ENCODE data around the gene LRRC4C. TPM values are rescaled to one million over a fixed set of nuclear protein-coding genes. Genes with fewer than 3 reads are reported as not detected.

LRRC4C gene
- total RNA-seq, 6 donors from 2014 or later: 0.37 to 1.2 (median 1.0) TPM; not detected in 2

DNA sequence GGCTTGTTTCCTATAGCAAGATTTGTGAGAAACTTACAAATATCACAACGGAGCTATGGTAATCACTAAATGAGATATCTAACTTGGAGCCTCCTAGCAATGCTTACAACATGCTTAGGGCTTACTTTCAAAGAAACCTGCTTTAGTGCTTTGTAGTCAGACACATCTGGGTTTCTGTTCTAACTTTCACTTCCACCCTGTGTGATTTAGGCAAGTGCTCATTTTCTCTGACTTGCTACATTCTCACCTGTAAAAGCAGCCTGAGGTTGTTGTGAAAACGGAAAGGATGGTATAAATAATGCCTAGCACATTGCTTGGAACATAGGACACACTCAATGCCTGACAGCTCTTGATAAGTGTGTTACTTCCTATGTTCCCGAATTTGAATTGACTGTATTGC, 45.6 kb downstream of the LRRC4C start:
- TF ChIP-seq POLR2AphosphoS5 (IDR thresholded peaks at IDR 0.05) (no peak), POLR2A (IDR thresholded peaks at IDR 0.05) (no peak), EP300 (IDR thresholded peaks at IDR 0.05) (no peak)
- TF ChIP-seq, protein P1, sequence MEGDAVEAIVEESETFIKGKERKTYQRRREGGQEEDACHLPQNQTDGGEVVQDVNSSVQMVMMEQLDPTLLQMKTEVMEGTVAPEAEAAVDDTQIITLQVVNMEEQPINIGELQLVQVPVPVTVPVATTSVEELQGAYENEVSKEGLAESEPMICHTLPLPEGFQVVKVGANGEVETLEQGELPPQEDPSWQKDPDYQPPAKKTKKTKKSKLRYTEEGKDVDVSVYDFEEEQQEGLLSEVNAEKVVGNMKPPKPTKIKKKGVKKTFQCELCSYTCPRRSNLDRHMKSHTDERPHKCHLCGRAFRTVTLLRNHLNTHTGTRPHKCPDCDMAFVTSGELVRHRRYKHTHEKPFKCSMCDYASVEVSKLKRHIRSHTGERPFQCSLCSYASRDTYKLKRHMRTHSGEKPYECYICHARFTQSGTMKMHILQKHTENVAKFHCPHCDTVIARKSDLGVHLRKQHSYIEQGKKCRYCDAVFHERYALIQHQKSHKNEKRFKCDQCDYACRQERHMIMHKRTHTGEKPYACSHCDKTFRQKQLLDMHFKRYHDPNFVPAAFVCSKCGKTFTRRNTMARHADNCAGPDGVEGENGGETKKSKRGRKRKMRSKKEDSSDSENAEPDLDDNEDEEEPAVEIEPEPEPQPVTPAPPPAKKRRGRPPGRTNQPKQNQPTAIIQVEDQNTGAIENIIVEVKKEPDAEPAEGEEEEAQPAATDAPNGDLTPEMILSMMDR (IDR thresholded peaks at IDR 0.05): no peak
- Histone ChIP-seq H3K4me3 (no peak overlapping the region), H3K27ac (no peak overlapping the region), H3K9me3 (no peaks in the 10 kb centered on the region), H3K36me3 (no peaks in the 10 kb centered on the region), H3K27me3 (no peaks in the 10 kb centered on the region), H3K4me1 (no peaks in the 10 kb centered on the region)
- ATAC-seq (ENCODE audit: low FRiP score in 2 of 2) (no peak), DNase-seq (no peak)
- 31 to 42% methylated on average over 3 of the region's 3 CpGs for WGBS, 2 donors

DNA sequence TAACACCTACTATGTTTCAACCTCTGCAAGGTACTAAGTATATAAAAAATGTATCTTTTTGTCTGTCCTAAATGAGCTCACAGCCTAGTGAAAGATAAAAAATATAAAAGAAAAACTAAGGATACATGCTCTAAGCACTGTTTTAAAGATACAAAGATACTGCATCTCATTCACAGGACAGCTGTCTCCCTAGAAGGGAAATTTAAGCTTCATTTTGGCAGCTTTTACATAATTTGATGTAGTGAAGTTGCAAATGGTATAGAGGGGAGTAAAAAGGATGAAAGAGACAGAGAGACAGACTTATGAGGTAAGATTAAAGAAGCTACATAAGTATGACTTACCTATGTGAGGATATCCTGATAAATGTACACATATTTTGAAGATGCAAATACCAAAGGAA, 53.6 kb downstream of the LRRC4C start:
- TF ChIP-seq POLR2AphosphoS5 (IDR thresholded peaks at IDR 0.05) (no peak), POLR2A (IDR thresholded peaks at IDR 0.05) (no peak), EP300 (IDR thresholded peaks at IDR 0.05) (no peak)
- TF ChIP-seq, protein P1 (IDR thresholded peaks at IDR 0.05): no peak
- H3K36me3 ChIP-seq: no peaks in the 10 kb centered on the region
- no peak overlapping the region for H3K27ac ChIP-seq
- no peak overlapping the region for H3K4me3 ChIP-seq
- ATAC-seq (ENCODE audit: low FRiP score in 2 of 2) (no peak), DNase-seq (no peak)
- H3K27me3 ChIP-seq: no peaks in the 10 kb centered on the region
- peaks cover 0 to 1% (median 0%) of the 10 kb centered on the region in 4 donors for H3K4me1 ChIP-seq
- H3K9me3 ChIP-seq: no peaks in the 10 kb centered on the region

DNA sequence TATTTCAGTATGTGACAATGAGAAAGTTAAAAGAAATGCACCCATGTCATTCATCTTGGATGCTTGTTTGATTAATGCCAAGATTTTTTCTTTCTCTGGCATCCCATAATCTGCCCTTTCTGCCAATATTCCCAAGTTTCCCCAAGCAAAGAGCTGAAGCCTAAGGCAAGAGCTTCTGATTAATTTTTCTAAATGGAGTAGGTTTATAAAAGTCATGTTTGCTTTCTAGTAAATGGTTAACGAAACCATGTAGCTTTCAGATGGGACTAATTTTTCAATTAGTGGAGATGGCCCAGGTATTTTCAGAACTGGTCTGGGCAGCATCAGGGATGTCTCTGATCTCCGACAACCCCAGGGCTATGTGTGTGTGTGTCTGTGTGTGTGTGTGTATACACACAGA, 55.3 kb downstream of the LRRC4C start:
- Histone ChIP-seq H3K27me3 (no peaks in the 10 kb centered on the region), H3K36me3 (no peaks in the 10 kb centered on the region), H3K9me3 (no peaks in the 10 kb centered on the region), H3K27ac (no peak overlapping the region), H3K4me1 (peaks cover 0 to 6% (median 0%) of the 10 kb centered on the region in 4 donors), H3K4me3 (no peak overlapping the region)
- WGBS, 2 donors: 79 to 85% methylated on average over 2 of the region's 2 CpGs
- TF ChIP-seq, protein P1 (IDR thresholded peaks at IDR 0.05): no peak
- no peak for TF ChIP-seq EP300 (IDR thresholded peaks at IDR 0.05)
- no peak for TF ChIP-seq POLR2A (IDR thresholded peaks at IDR 0.05)
- no peak for TF ChIP-seq POLR2AphosphoS5 (IDR thresholded peaks at IDR 0.05)
- no peak for ATAC-seq (ENCODE audit: low FRiP score in 2 of 2)
- DNase-seq: no peak

DNA sequence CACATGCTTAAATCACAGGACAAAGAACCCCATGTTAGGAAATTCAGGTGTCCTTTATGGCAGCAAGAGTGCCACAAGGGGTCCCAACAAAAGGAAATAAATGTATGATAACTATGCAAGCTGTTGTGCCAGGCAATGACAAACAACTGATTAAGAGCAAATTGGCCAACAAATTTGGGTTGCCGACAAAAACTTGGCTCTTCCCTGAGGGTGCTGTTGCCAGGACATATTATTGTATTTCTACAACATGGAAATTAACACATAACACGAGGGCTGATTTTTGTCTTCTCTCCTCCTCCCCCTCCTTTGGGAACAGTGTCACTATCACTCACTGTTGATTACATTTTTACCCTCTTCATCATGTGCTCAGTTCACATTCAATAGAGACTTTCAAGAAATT, 56.0 kb downstream of the LRRC4C start:
- 54 to 59% methylated on average over 2 of the region's 2 CpGs for WGBS, 2 donors
- TF ChIP-seq EP300 (IDR thresholded peaks at IDR 0.05): no peak
- no peak for TF ChIP-seq POLR2A (IDR thresholded peaks at IDR 0.05)
- TF ChIP-seq POLR2AphosphoS5 (IDR thresholded peaks at IDR 0.05): no peak
- TF ChIP-seq, protein P1 (IDR thresholded peaks at IDR 0.05): no peak
- Histone ChIP-seq H3K9me3 (no peaks in the 10 kb centered on the region), H3K4me3 (no peak overlapping the region), H3K27ac (no peak overlapping the region), H3K27me3 (no peaks in the 10 kb centered on the region), H3K4me1 (peaks cover 0 to 6% (median 0%) of the 10 kb centered on the region in 4 donors), H3K36me3 (no peaks in the 10 kb centered on the region)
- ATAC-seq (ENCODE audit: low FRiP score in 2 of 2) (no peak), DNase-seq (no peak)

DNA sequence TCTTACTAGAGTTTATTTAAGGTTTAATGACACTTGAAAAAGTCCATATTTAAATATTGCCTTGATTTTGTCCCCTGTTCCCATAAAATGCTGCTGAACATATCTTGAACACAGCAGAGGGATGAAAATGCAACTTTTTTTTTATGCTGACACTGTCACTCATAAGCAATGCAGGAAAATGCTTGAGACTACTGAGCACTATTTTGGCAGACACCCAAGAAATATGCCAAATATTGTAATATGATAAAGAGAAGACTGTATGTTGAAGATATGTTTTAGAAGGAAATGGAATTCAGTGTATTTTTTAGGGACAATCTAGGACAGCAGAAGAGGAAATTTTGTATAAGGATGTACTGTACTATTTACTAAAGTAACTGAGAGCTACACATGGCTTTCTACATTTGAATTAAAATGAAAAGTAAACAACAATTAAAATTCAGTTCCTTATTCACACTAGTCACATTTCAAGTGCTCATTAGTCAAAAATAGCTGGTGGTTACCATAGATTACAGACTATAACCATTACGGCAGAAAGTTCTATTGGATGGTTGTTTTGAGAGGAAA, 58.6 kb downstream of the LRRC4C start:
- 51 to 79% methylated on average over 1 of the region's 1 CpG for WGBS, 2 donors
- ATAC-seq (ENCODE audit: low FRiP score in 2 of 2): no peak
- peaks cover 0 to 6% (median 0%) of the 10 kb centered on the region in 4 donors for H3K4me1 ChIP-seq

More for the DNA sequence above, 58.6 kb downstream of the LRRC4C start:
- no peaks in the 10 kb centered on the region for H3K9me3 ChIP-seq
- no peak overlapping the region for H3K27ac ChIP-seq
- no peak overlapping the region for H3K4me3 ChIP-seq
- no peaks in the 10 kb centered on the region for H3K36me3 ChIP-seq
- no peaks in the 10 kb centered on the region for H3K27me3 ChIP-seq
- no peak for DNase-seq
- TF ChIP-seq POLR2AphosphoS5 (IDR thresholded peaks at IDR 0.05) (no peak), POLR2A (IDR thresholded peaks at IDR 0.05) (no peak), EP300 (IDR thresholded peaks at IDR 0.05) (no peak)
- TF ChIP-seq, protein P1 (IDR thresholded peaks at IDR 0.05): no peak
